Measurements from ENCODE around the gene FBXW4. TPM values are rescaled to one million over a fixed set of nuclear protein-coding genes. Genes with fewer than 3 reads are reported as not detected.

Gene FBXW4
- polyA plus RNA-seq, 1 donor (not counting 4 experiments of a cell fraction or from before 2014, with no cell fraction given) = 22.3 TPM

GRCh38 chr10:101656890-101657289, 38.1 kb downstream of the FBXW4 start:
- no peaks in the 10 kb centered on the region for H3K4me1 ChIP-seq (ENCODE audit: control insufficient read depth, extremely low read depth, insufficient read depth, low read length)
- TF ChIP-seq, protein P1, sequence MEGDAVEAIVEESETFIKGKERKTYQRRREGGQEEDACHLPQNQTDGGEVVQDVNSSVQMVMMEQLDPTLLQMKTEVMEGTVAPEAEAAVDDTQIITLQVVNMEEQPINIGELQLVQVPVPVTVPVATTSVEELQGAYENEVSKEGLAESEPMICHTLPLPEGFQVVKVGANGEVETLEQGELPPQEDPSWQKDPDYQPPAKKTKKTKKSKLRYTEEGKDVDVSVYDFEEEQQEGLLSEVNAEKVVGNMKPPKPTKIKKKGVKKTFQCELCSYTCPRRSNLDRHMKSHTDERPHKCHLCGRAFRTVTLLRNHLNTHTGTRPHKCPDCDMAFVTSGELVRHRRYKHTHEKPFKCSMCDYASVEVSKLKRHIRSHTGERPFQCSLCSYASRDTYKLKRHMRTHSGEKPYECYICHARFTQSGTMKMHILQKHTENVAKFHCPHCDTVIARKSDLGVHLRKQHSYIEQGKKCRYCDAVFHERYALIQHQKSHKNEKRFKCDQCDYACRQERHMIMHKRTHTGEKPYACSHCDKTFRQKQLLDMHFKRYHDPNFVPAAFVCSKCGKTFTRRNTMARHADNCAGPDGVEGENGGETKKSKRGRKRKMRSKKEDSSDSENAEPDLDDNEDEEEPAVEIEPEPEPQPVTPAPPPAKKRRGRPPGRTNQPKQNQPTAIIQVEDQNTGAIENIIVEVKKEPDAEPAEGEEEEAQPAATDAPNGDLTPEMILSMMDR (optimal IDR thresholded peaks at IDR 0.05 in 1 of 3, IDR thresholded peaks at IDR 0.05 in 1 of 3, conservative IDR thresholded peaks at IDR 0.05 in 1 of 3; ENCODE audit: extremely low read depth in 1 of 3, insufficient read depth in 2 of 3, low read length in 3 of 3) = no peak
- no peak for TF ChIP-seq EZH2 (IDR thresholded peaks at IDR 0.05; ENCODE audit: low read length)
- peaks cover 2% of the 10 kb centered on the region for H3K9me1 ChIP-seq (ENCODE audit: control insufficient read depth, extremely low read depth, insufficient read depth, low read length)
- DNase-seq (ENCODE audit: low read depth, low spot score) (no peak), FAIRE-seq (no peak)
- no peaks in the 10 kb centered on the region for H4K20me1 ChIP-seq (ENCODE audit: control insufficient read depth, extremely low read depth, insufficient read depth, low read length)
- peaks cover 7 to 9% of the 10 kb centered on the region in 2 experiments for H3K36me3 ChIP-seq (ENCODE audit: control insufficient read depth in 2 of 2, extremely low read depth in 1 of 2, insufficient read depth in 2 of 2, low read length in 2 of 2)
- H3K9me3 ChIP-seq (ENCODE audit: control insufficient read depth, low read depth, low read length) = no peaks in the 10 kb centered on the region
- dilution Hi-C loops (cut with MboI; ENCODE audit: extremely low pct_ligation_motif_present, low sequenced_read_pairs) = no loop called here
- no peak overlapping the region for H2AFZ ChIP-seq (ENCODE audit: control insufficient read depth, low read length)
- H3K4me3 ChIP-seq (ENCODE audit: control insufficient read depth in 2 of 3, extremely low read depth in 1 of 3, insufficient read depth in 2 of 3, low read depth in 1 of 3, low read length in 3 of 3) = no peak overlapping the region
- no peak overlapping the region for H3K9ac ChIP-seq (ENCODE audit: control insufficient read depth, extremely low read depth, insufficient read depth, low read length)
- no peaks in the 10 kb centered on the region for H3K27me3 ChIP-seq (ENCODE audit: control insufficient read depth, extremely low read depth, insufficient read depth, low read length)
- no peak overlapping the region for H3K27ac ChIP-seq (ENCODE audit: control insufficient read depth, insufficient read depth, low read length)
- no peaks in the 10 kb centered on the region for H3K79me2 ChIP-seq (ENCODE audit: control insufficient read depth, insufficient read depth, low read length)
- no peak overlapping the region for H3K4me2 ChIP-seq (ENCODE audit: control insufficient read depth, extremely low read depth, insufficient read depth, low read depth, low read length)

DNA sequence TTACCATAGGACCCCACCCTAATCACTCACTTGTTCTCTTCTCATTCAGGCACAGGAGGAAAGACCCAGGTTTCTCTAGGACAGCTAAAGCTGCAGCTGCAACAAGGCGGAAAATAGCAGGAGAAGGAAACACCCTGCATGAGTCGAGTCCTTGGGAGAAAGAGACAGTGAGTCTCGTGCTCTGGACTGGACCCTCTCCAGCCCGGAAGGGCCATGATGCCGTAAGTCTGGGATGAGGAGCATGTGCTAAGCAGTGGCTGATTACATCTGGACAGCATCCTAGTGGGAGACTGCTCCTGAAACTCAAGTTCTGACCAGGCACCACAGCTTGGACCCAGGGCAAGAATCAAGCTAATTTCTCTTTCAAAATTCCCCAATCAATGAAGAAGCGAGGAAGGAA, 39.4 kb downstream of the FBXW4 start:
- Histone ChIP-seq H2AFZ (ENCODE audit: control insufficient read depth, low read length) (no peak overlapping the region), H3K27me3 (ENCODE audit: control insufficient read depth, extremely low read depth, insufficient read depth, low read length) (no peaks in the 10 kb centered on the region), H4K20me1 (ENCODE audit: control insufficient read depth, extremely low read depth, insufficient read depth, low read length) (no peaks in the 10 kb centered on the region), H3K4me3 (ENCODE audit: control insufficient read depth in 2 of 3, extremely low read depth in 1 of 3, insufficient read depth in 2 of 3, low read depth in 1 of 3, low read length in 3 of 3) (no peak overlapping the region), H3K4me2 (ENCODE audit: control insufficient read depth, extremely low read depth, insufficient read depth, low read depth, low read length) (no peak overlapping the region), H3K36me3 (ENCODE audit: control insufficient read depth in 2 of 2, extremely low read depth in 1 of 2, insufficient read depth in 2 of 2, low read length in 2 of 2) (peaks cover 5 to 9% of the 10 kb centered on the region in 2 experiments), H3K9me1 (ENCODE audit: control insufficient read depth, extremely low read depth, insufficient read depth, low read length) (peaks cover 2% of the 10 kb centered on the region), H3K9ac (ENCODE audit: control insufficient read depth, extremely low read depth, insufficient read depth, low read length) (no peak overlapping the region), H3K27ac (ENCODE audit: control insufficient read depth, insufficient read depth, low read length) (no peak overlapping the region), H3K4me1 (ENCODE audit: control insufficient read depth, extremely low read depth, insufficient read depth, low read length) (no peaks in the 10 kb centered on the region), H3K9me3 (ENCODE audit: control insufficient read depth, low read depth, low read length) (no peaks in the 10 kb centered on the region), H3K79me2 (ENCODE audit: control insufficient read depth, insufficient read depth, low read length) (no peaks in the 10 kb centered on the region)
- DNase-seq (ENCODE audit: low read depth, low spot score) (no peak), FAIRE-seq (no peak)
- no peak for TF ChIP-seq EZH2 (IDR thresholded peaks at IDR 0.05; ENCODE audit: low read length)
- TF ChIP-seq, protein P1 (optimal IDR thresholded peaks at IDR 0.05 in 1 of 3, IDR thresholded peaks at IDR 0.05 in 1 of 3, conservative IDR thresholded peaks at IDR 0.05 in 1 of 3; ENCODE audit: extremely low read depth in 1 of 3, insufficient read depth in 2 of 3, low read length in 3 of 3) = no peak
- dilution Hi-C loops (cut with MboI; ENCODE audit: extremely low pct_ligation_motif_present, low sequenced_read_pairs) = no loop called here
